HepG2 (cell line): ENCODE results near the gene PRR14. TPM values are rescaled to one million over a fixed set of nuclear protein-coding genes. Genes with fewer than 3 reads are reported as not detected.

ENCODE experiments used
- CENPT ChIP-seq: sonication (generic); formaldehyde crosslinking; IDR thresholded peaks from 2 replicates; pipeline ENCODE4 v1.8.0; 2022; ENCODE audit warnings: low read depth, mild to moderate bottlenecking, moderate library complexity, missing genetic modification reagents
- E2F1 ChIP-seq: sonication (generic); formaldehyde crosslinking; IDR thresholded peaks from 2 replicates; pipeline ENCODE4 v1.5.0; 2020; ENCODE audit warnings: missing genetic modification reagents
- FOXJ3 ChIP-seq: sonication (generic); formaldehyde crosslinking; IDR thresholded peaks from 2 replicates; pipeline ENCODE4 v1.4.0; 2020; ENCODE audit warnings: missing genetic modification reagents, mild to moderate bottlenecking, borderline replicate concordance
- HCFC1 ChIP-seq: fragments of 150-350 bp; IDR thresholded peaks from 2 replicates; pipeline ENCODE4 v1.6.1; 2014; ENCODE audit warnings: low read depth, low read length
- HMG20A ChIP-seq: IDR thresholded peaks from 2 replicates; pipeline ENCODE4 v1.6.1; 2016; ENCODE audit warnings: borderline replicate concordance
- IKZF4 ChIP-seq: sonication (generic); formaldehyde crosslinking; IDR thresholded peaks from 2 replicates; pipeline ENCODE4 v1.5.1; 2020; ENCODE audit warnings: borderline replicate concordance, mild to moderate bottlenecking, low read depth, missing genetic modification reagents; ENCODE audit errors: not compliant biosample characterization
- KMT2B ChIP-seq: IDR thresholded peaks from 2 replicates; pipeline ENCODE4 v1.6.1; 2016; ENCODE audit warnings: missing genetic modification reagents, missing compliant biosample characterization
- MAZ ChIP-seq, 2 experiments: sonication (generic) in 1 of 2; formaldehyde crosslinking in 1 of 2; IDR thresholded peaks; 2 replicates each; pipeline versions ENCODE4 v1.5.0 to v1.6.1; 2012 to 2020; ENCODE audit warnings: low read depth in 2 of 2, mild to moderate bottlenecking in 2 of 2, borderline replicate concordance in 1 of 2, improper control_type of control experiment in 1 of 2, low read length in 1 of 2, missing genetic modification reagents in 1 of 2, moderate library complexity in 1 of 2
- MEIS1 ChIP-seq: sonication (generic); formaldehyde crosslinking; IDR thresholded peaks from 2 replicates; pipeline ENCODE4 v1.9.0; 2021; ENCODE audit warnings: mild to moderate bottlenecking, missing genetic modification reagents, moderate library complexity, borderline replicate concordance
- MNT ChIP-seq: fragments of 450-650 bp; IDR thresholded peaks from 2 replicates; pipeline ENCODE4 v1.6.1; 2016
- NFYB ChIP-seq: sonication (generic); formaldehyde crosslinking; IDR thresholded peaks from 2 replicates; pipeline ENCODE4 v1.4.0; 2020; ENCODE audit warnings: missing genetic modification reagents
- NONO ChIP-seq, 2 experiments: fragments of 450-650 bp in 1 of 2; sonication (generic) in 1 of 2; formaldehyde crosslinking in 1 of 2; IDR thresholded peaks in 1 of 2; conservative IDR thresholded peaks in 1 of 2; 2 replicates each; pipeline versions ENCODE4 v1.6.1 to v1.8.0; 2017 to 2022; ENCODE audit warnings: mild to moderate bottlenecking in 1 of 2, missing genetic modification reagents in 1 of 2, moderate library complexity in 1 of 2
- SIN3A ChIP-seq: IDR thresholded peaks from 2 replicates; pipeline ENCODE4 v1.6.1; 2011; ENCODE audit warnings: low read depth, mild to moderate bottlenecking, control low read depth, low read length, borderline replicate concordance
- SPEN ChIP-seq: sonication (generic); formaldehyde crosslinking; IDR thresholded peaks from 2 replicates; pipeline ENCODE4 v1.5.1; 2020; ENCODE audit warnings: low read depth, mild to moderate bottlenecking, missing genetic modification reagents
- ZNF12 ChIP-seq: sonication (generic); formaldehyde crosslinking; IDR thresholded peaks from 2 replicates; pipeline ENCODE4 v1.5.0; 2020; ENCODE audit warnings: missing genetic modification reagents
- ZNF501 ChIP-seq: sonication (generic); formaldehyde crosslinking; IDR thresholded peaks from 2 replicates; pipeline ENCODE4 v1.5.1; 2020; ENCODE audit warnings: mild to moderate bottlenecking, moderate library complexity, missing genetic modification reagents
- ZNF605 ChIP-seq: sonication (generic); formaldehyde crosslinking; IDR thresholded peaks from 2 replicates; pipeline ENCODE4 v1.8.0; 2022; ENCODE audit warnings: mild to moderate bottlenecking, missing genetic modification reagents
- ZNF740 ChIP-seq: sonication (generic); formaldehyde crosslinking; IDR thresholded peaks from 2 replicates; pipeline ENCODE4 v1.4.0; 2020; ENCODE audit warnings: missing genetic modification reagents
- polyA plus RNA-seq, 8 experiments: library from polyadenylated mRNA; depleted of rRNA in 3 of 8; stranded (reverse) in 7 of 8; unstranded in 1 of 8; fragments of >200 nt; fragmentation: Illumina TruSeq in 4 of 8; extraction: Trizol in 4 of 8; gene quantifications; 2 replicates each; pipeline versions ENCODE4 v1.2.1 to v1.2.3, GENCODE V29; 2011 to 2016; ENCODE audit warnings: low read depth in 4 of 8, missing spikeins in 1 of 8, mixed read lengths in 1 of 8; ENCODE audit not compliant: insufficient read depth in 1 of 8
- total RNA-seq, 5 experiments: library from RNA; depleted of rRNA; stranded (reverse); fragments of >200 nt; fragmentation: Illumina TruSeq; extraction: Trizol; gene quantifications; 2 replicates each; pipeline ENCODE4 v1.2.3, GENCODE V29; 2016; ENCODE audit warnings: low read depth in 1 of 5
- TF ChIP-seq, protein P1 (sequence below): fragments of 450-650 bp; IDR thresholded peaks from 2 replicates; pipeline ENCODE4 v1.6.1; 2017
- TF ChIP-seq, protein P2 (sequence below): IDR thresholded peaks from 2 replicates; pipeline ENCODE4 v1.6.1; 2012; ENCODE audit warnings: inconsistent platforms
- TF ChIP-seq, protein P3 (sequence below): sonication (generic); formaldehyde crosslinking; IDR thresholded peaks from 2 replicates; pipeline ENCODE4 v1.8.0; 2022; ENCODE audit warnings: mild to moderate bottlenecking, missing genetic modification reagents; ENCODE audit not compliant: insufficient replicate concordance

The PRR14 gene
- total and polyA plus RNA-seq, 2 of the 13 experiments (the other 11 are each of a cell fraction or from before 2014, with no cell fraction given): 8.4 to 11.0 TPM

DNA sequence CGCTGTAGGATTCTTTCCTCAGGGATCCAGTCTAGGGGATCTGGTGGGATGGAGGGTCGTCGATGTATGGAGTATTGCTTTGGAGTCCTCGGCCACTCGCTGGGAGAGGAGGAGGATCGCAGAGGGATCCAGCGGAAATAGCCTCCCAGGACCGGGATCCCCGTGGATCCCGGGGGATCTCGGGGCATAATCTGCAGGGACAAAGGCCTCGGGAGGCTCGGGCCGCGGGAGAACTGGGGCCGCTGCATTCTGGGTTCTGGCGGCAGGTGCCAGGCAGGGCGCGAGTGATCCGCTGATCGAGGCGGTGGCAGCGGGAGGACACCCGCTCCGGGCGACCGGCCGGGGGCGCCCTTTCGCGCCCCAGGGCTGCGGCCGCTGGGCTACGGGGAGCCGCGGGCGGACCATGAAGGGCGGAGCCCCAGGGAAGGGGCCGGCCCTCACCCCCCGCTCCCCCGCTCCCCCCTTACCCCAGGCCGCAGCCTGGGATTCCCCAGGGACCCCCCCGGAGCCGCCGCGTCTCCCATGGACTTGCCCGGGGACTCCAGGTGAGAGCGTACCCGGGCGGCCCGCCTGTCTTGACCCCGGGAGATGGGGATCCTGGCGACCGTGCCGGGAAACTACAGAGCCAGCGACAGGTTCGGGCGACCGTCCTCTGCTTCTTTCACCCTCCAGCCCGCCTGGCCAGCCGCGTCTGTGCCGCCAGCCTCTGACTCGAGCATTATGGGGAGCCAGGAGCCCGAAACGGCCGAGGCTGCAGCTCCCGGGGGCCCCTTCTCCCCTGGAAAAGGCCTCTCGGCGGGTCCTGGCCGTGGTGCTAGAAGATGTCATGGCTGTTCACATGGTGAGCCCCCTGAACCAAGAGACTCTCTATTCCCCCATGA lies 604 bp downstream of the PRR14 start (continued):
- TF ChIP-seq ZNF12 (no peak), ZNF740 (CRISPR knock-in tag) (peak; percentile 62; the same call in 1 of the 2 replicates), FOXJ3 (CRISPR knock-in tag) (0 out of 2 replicates have a peak, but pooled peaks have one; percentile 46), MNT (no peak), HCFC1 (peak; percentile 39), ZNF501 (peak; percentile 30), MEIS1 (CRISPR knock-in tag) (0 out of 2 replicates have a peak, but pooled peaks have one; percentile 4), NONO (IDR thresholded peaks at IDR 0.05) (no peak), NONO (CRISPR knock-in tag; conservative IDR thresholded peaks at IDR 0.05) (0 out of 2 replicates have a peak, but pooled peaks have one; percentile 6), SIN3A (0 out of 2 replicates have a peak, but pooled peaks have one; percentile 0), IKZF4 (CRISPR knock-in tag) (no peak), NFYB (CRISPR knock-in tag) (no peak), CENPT (CRISPR knock-in tag) (no peak), SPEN (CRISPR knock-in tag) (no peak), ZNF605 (CRISPR knock-in tag) (peak; percentile 68), KMT2B (CRISPR knock-in tag) (0 out of 2 replicates have a peak, but pooled peaks have one; percentile 45), MAZ (IDR thresholded peaks at IDR 0.05; ENCODE audit: borderline replicate concordance, low read depth, low read length) (peak; percentile 44; the same call in 1 of the 2 replicates), MAZ (CRISPR knock-in tag; IDR thresholded peaks at IDR 0.05; ENCODE audit: low read depth) (peak; percentile 70), E2F1 (peak; percentile 78), HMG20A (CRISPR knock-in tag) (peak; percentile 28; the same call in 1 of the 2 replicates)
- TF ChIP-seq, protein P1, sequence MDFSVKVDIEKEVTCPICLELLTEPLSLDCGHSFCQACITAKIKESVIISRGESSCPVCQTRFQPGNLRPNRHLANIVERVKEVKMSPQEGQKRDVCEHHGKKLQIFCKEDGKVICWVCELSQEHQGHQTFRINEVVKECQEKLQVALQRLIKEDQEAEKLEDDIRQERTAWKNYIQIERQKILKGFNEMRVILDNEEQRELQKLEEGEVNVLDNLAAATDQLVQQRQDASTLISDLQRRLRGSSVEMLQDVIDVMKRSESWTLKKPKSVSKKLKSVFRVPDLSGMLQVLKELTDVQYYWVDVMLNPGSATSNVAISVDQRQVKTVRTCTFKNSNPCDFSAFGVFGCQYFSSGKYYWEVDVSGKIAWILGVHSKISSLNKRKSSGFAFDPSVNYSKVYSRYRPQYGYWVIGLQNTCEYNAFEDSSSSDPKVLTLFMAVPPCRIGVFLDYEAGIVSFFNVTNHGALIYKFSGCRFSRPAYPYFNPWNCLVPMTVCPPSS: no peak
- TF ChIP-seq, protein P2, sequence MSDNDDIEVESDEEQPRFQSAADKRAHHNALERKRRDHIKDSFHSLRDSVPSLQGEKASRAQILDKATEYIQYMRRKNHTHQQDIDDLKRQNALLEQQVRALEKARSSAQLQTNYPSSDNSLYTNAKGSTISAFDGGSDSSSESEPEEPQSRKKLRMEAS: 0 out of 2 replicates have a peak, but pooled peaks have one; percentile 28
- TF ChIP-seq, protein P3, sequence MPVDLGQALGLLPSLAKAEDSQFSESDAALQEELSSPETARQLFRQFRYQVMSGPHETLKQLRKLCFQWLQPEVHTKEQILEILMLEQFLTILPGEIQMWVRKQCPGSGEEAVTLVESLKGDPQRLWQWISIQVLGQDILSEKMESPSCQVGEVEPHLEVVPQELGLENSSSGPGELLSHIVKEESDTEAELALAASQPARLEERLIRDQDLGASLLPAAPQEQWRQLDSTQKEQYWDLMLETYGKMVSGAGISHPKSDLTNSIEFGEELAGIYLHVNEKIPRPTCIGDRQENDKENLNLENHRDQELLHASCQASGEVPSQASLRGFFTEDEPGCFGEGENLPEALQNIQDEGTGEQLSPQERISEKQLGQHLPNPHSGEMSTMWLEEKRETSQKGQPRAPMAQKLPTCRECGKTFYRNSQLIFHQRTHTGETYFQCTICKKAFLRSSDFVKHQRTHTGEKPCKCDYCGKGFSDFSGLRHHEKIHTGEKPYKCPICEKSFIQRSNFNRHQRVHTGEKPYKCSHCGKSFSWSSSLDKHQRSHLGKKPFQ (CRISPR knock-in tag): peak; percentile 15
